Measurements from ENCODE around the gene LSM8. TPM values are rescaled to one million over a fixed set of nuclear protein-coding genes. Genes with fewer than 3 reads are reported as not detected.

The LSM8 gene
- total RNA-seq, 2 experiments from 2014 or later = 47.1 to 49.4 TPM

GRCh38 chr7:118217210-118217619 lies 33.3 kb downstream of the LSM8 start:
- TF ChIP-seq, protein P1, sequence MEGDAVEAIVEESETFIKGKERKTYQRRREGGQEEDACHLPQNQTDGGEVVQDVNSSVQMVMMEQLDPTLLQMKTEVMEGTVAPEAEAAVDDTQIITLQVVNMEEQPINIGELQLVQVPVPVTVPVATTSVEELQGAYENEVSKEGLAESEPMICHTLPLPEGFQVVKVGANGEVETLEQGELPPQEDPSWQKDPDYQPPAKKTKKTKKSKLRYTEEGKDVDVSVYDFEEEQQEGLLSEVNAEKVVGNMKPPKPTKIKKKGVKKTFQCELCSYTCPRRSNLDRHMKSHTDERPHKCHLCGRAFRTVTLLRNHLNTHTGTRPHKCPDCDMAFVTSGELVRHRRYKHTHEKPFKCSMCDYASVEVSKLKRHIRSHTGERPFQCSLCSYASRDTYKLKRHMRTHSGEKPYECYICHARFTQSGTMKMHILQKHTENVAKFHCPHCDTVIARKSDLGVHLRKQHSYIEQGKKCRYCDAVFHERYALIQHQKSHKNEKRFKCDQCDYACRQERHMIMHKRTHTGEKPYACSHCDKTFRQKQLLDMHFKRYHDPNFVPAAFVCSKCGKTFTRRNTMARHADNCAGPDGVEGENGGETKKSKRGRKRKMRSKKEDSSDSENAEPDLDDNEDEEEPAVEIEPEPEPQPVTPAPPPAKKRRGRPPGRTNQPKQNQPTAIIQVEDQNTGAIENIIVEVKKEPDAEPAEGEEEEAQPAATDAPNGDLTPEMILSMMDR (IDR thresholded peaks at IDR 0.05) = no peak
- Histone ChIP-seq H3K36me3 (ENCODE audit: insufficient read depth, low read length) (no peaks in the 10 kb centered on the region), H3K4me1 (ENCODE audit: insufficient read depth, low read length) (peaks cover 11% of the 10 kb centered on the region), H3K27ac (ENCODE audit: low read depth in 1 of 2, low read length in 2 of 2) (no peak overlapping the region), H3K9me3 (ENCODE audit: control insufficient read depth in 1 of 2, insufficient read depth in 1 of 2, low read length in 2 of 2) (peaks cover 0 to 10% of the 10 kb centered on the region in 2 experiments), H3K27me3 (ENCODE audit: control insufficient read depth in 1 of 2, insufficient read depth in 2 of 2, low read length in 2 of 2) (peaks cover 0 to 4% of the 10 kb centered on the region in 2 experiments), H3K4me3 (ENCODE audit: low read length) (no peak overlapping the region)
- DNase-seq (no peak), ATAC-seq (ENCODE audit: poor library complexity) (no peak)
- POLR2A ChIA-PET = no interaction called here
- Mint-ChIP-seq H3K27me3 (peaks cover 29% of the 10 kb centered on the region), H3K4me1 (ENCODE audit: low read depth) (peaks cover 12% of the 10 kb centered on the region), H3K9me3 (no peaks in the 10 kb centered on the region), H3K4me3 (no peak overlapping the region), H3K27ac (no peak overlapping the region), H3K36me3 (ENCODE audit: low read depth) (no peaks in the 10 kb centered on the region)
- CTCF ChIA-PET = no interaction called here
- intact Hi-C loops (cut with DNase I, micrococcal nuclease) = no loop called here

DNA sequence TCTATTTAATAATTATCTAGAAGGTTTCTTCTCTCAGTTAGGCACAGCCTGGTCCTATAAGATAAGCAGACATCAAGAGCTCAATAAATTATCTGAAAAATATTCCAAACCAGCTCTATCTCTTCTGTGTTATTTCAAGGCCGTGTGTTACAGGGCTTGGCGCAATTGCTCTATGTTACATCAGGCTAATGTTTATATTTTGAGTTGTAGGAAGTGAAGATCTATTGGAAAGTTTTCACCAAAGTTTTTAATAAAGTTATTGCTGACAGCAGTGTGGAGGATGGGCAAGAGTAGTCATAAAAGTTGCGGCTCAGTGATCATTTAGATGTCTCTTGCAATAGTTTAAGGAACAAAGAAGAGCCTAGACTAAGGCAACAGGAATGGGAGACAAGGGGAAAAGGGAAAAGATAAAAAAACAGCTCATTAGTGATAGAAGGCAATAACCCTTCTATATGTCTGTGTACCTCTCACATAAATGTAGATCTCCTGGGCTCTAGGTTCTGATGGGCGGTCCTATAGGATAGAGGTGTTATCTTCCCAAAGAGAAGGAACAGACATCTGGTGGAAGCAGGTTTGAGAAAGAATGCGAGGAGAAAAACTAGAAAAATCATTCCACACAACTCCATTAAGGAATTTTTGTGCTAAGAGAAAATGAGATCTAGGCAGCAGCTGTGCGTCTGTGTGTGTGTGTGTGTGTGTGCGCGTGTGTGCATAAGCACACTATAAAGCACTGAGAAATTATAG lies 34.6 kb downstream of the LSM8 start:
- ChIA-PET POLR2A (no interaction called here), CTCF (no interaction called here)
- Histone ChIP-seq H3K36me3 (ENCODE audit: insufficient read depth, low read length) (no peaks in the 10 kb centered on the region), H3K9me3 (ENCODE audit: control insufficient read depth in 1 of 2, insufficient read depth in 1 of 2, low read length in 2 of 2) (peaks cover 0 to 10% of the 10 kb centered on the region in 2 experiments), H3K27ac (ENCODE audit: low read depth in 1 of 2, low read length in 2 of 2) (no peak overlapping the region), H3K4me3 (ENCODE audit: low read length) (no peak overlapping the region), H3K4me1 (ENCODE audit: insufficient read depth, low read length) (peaks cover 11% of the 10 kb centered on the region), H3K27me3 (ENCODE audit: control insufficient read depth in 1 of 2, insufficient read depth in 2 of 2, low read length in 2 of 2) (peaks cover 0 to 4% of the 10 kb centered on the region in 2 experiments)
- peaks cover 12% of the 10 kb centered on the region for H3K4me1 Mint-ChIP-seq (ENCODE audit: low read depth)
- no peak for DNase-seq
- H3K4me3 Mint-ChIP-seq = no peak overlapping the region
- TF ChIP-seq, protein P1 (IDR thresholded peaks at IDR 0.05) = no peak
- no peaks in the 10 kb centered on the region for H3K9me3 Mint-ChIP-seq
- no peak overlapping the region for H3K27ac Mint-ChIP-seq
- intact Hi-C loops (cut with DNase I, micrococcal nuclease) = no loop called here
- peaks cover 22% of the 10 kb centered on the region for H3K27me3 Mint-ChIP-seq
- ATAC-seq (ENCODE audit: poor library complexity) = no peak
- no peaks in the 10 kb centered on the region for H3K36me3 Mint-ChIP-seq (ENCODE audit: low read depth)

DNA sequence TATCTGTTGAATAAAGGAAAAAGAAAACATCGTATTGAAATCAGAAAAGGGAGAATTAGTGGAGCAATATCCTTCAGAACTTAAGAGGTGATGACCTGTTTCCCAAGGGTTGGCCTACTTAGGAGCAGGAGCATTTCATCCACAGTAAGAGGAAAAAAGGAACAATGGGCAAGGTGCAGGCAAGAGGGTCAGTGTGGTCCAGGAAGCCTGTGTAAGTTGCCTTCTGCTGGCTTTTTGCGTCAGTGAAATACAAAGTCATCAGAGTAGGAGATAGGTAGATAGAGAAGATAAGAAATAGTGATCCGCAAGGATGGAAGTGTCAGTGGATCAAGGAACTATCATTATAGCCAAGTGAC lies 35.2 kb downstream of the LSM8 start:
- DNase-seq = no peak
- H3K9me3 ChIP-seq (ENCODE audit: control insufficient read depth in 1 of 2, insufficient read depth in 1 of 2, low read length in 2 of 2) = peaks cover 0 to 6% of the 10 kb centered on the region in 2 experiments
- no peaks in the 10 kb centered on the region for H3K9me3 Mint-ChIP-seq
- H3K4me3 Mint-ChIP-seq = no peak overlapping the region
- H3K4me3 ChIP-seq (ENCODE audit: low read length) = no peak overlapping the region
- H3K27ac Mint-ChIP-seq = no peak overlapping the region
- peaks cover 7% of the 10 kb centered on the region for H3K4me1 ChIP-seq (ENCODE audit: insufficient read depth, low read length)
- H3K4me1 Mint-ChIP-seq (ENCODE audit: low read depth) = peaks cover 9% of the 10 kb centered on the region
- TF ChIP-seq, protein P1 (IDR thresholded peaks at IDR 0.05) = no peak
- ATAC-seq (ENCODE audit: poor library complexity) = no peak
- no peaks in the 10 kb centered on the region for H3K36me3 ChIP-seq (ENCODE audit: insufficient read depth, low read length)
- CTCF ChIA-PET = no interaction called here
- intact Hi-C loops (cut with DNase I, micrococcal nuclease) = no loop called here
- no peak overlapping the region for H3K27ac ChIP-seq (ENCODE audit: low read depth in 1 of 2, low read length in 2 of 2)
- H3K27me3 Mint-ChIP-seq = peaks cover 19% of the 10 kb centered on the region
- POLR2A ChIA-PET = no interaction called here
- H3K36me3 Mint-ChIP-seq (ENCODE audit: low read depth) = no peaks in the 10 kb centered on the region
- peaks cover 0 to 1% of the 10 kb centered on the region in 2 experiments for H3K27me3 ChIP-seq (ENCODE audit: control insufficient read depth in 1 of 2, insufficient read depth in 2 of 2, low read length in 2 of 2)
